NCI-H128 (cell line): ENCODE results near the gene MARCHF3.
"Not testable (repeated sequence)": the region's sequence is repeated elsewhere in the genome, so short reads cannot be mapped to it uniquely, and the experiment has no call there.

Experiments used
- DNase-seq: peaks from one replicate; lab custom pipeline; 2025; ENCODE audit not compliant: unreplicated experiment; lab: John Stamatoyannopoulos, UW

Gene MARCHF3

GRCh38 chr5:126956991-126957390 lies 73.4 kb downstream of the MARCHF3 start:
- no peak for DNase-seq

- no peak for DNase-seq
These were observed 75.4 kb downstream of the MARCHF3 start for GRCh38 chr5:126954981-126955380.

DNA sequence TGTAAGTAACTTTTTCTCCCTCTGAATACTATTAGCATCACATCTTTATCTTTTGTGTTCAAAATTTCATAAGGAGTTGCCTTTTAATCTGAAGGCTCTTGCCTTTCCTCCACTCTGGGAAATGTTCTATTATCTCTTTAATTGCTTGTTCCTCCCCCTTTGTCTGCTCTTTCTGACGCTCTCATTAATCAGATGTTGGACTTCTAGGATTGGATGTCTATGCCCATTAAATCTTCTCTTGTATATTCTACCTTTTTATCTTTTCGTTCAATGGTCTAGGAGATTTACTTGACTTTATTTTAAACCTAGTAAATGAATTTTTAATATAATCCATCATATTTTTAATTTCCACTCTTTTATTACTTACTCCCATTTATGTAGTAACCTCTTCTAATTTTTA lies 76.7 kb downstream of the MARCHF3 start:
- no peak for DNase-seq

GRCh38 chr5:126949475-126949874 lies 80.9 kb downstream of the MARCHF3 start:
- DNase-seq: no peak

- DNase-seq: no peak
These were observed 81.9 kb downstream of the MARCHF3 start for GRCh38 chr5:126948453-126948852.

DNA sequence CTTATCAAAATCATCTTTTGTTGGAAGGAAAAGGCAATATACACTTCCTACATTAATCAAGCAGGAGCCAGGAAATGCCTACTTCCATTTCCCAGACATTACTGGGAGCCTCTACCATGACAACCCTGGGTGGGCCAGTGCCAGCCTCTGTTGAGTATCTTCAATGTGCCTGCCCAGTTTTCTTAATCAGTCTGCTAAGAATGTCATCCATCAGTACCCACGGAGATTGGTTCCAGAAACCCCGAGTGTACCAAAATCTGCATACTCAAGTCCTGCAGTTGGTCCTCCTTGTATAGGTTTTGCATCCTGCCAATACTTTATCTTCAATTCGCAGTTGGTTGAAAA lies 82.4 kb downstream of the MARCHF3 start:
- DNase-seq: no peak

DNA sequence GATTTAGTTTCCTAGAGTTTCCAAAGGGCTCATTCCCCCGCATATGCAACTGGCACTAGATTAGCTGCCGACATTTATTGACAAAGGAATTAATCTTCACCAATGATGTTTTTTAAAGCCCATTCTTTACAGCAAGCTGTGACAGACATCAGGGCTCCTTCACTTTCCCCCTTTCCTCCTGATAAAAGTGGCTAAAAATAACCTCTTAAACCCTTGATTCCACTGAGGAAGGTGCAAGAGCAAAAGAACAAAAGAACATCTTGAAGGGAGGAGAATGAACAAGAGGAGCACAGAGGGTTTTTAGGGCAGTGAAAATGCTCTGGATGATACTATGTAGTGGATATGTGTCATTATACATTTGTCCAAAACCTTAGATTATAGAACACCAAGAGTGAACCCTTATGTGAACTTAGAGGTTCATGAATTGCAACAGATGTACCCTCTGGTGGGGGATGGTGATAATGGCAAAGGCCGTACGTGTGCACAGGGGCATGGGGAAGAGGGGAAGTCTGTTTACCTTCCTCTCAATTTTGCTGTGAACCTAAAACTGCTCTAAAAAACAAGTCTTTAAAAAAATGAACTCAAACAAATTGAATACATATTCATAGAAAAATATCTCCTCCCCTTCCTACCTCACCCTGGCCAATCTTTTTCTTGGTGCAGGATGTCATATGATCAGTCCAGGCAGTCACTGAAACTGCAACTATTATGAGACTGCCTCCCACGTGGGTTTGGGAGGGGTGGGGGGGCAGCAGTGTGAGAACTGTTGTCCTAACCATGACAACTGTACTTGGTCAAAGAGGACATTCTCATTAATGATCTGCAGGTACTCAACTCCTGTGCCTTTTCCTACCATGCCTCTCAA lies 83.0 kb downstream of the MARCHF3 start:
- DNase-seq: no peak

DNA sequence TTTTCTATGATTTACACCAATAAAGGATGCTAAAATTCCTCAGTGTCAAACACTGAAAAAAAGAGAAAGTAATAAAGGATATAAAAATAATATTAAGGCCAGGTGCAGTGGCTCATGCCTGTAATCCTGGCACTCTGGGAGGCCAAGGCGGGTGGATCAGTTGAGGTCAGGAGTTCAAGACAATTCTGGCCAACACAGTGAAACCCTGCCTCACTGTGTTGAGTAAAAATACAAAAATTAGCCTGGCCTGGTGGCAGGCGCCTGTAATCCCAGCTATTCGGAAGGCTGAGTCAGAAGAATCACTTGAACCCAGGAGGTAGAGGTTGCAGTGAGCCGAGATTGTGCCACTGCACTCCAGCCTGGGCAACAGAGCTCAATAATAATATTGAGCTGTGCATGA lies 87.5 kb downstream of the MARCHF3 start:
- DNase-seq: not testable (repeated sequence)

DNA sequence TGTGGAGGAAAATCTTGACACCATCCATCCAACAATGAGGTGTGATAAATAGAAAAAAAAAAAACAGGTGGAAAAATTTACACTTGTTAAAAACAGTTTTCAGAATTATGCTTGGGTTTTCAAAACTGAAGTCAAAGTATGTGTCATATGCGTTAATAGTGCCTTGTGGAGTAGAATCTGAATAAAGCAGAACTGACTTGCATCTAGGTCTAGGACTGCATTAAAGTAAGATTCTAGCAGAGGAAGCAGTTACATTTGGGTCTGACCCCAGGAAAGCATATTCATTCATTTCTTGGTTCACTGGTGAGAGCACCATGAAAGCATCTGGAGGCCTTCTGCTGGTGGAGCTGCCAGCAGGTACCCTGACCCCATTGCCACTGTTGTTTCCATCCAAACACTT lies 89.0 kb downstream of the MARCHF3 start:
- DNase-seq: no peak

DNA sequence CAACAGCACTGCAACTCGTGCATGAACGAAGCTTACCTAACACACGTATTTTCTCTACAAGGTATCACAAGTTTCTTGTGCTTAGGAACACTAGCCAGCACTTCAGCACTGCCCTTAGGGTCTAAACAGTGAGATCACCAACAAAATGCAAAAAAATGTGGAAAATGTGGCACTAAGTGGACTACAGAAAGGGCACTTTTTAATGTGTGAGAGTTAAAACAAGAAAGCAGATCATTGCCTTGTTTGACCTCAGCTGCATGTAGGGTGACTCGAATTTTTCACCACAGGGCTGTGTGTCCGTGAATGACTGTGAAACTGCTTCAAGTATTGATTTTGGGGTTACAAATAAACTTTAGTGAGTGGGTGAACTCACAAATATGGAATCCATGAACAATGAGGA lies 90.5 kb downstream of the MARCHF3 start:
- no peak for DNase-seq

DNA sequence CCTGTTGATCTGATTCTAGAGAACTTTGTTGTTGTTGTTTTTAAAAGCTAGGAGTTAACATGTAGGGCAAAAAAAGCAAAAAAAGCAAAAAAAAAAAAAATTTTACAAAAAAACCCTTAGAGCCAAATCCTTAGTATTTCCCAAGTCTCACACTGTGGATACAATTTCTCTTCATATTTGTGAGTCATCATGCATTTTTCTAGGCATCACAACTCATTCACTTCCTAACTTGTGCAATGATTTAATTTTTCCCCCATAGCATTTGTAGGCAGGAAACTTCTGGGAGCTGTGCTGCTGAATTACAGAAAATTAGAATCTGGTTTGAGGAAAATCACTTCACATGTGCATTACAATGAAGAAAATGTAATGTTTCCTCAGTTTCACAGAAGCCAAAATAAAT lies 91.9 kb downstream of the MARCHF3 start:
- no peak for DNase-seq

DNA sequence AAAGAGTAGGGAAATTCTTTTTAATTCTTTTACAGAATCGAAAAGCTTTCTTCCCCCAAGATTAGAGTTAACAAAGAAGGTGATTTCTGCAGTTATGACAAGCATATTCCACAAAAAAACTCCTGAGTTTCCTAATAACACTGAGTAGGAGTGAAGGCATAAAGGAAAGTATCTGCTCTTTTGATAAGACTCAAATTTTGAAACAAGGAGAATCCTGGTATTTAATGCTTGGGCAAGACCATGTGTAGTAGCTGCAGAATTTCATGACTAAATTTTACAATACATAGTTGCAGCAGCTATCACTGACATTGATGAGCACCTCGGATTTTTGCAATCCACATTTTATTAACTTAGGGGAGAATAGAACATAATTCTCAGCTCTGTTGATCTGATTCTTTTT lies 92.6 kb downstream of the MARCHF3 start:
- DNase-seq: no peak

DNA sequence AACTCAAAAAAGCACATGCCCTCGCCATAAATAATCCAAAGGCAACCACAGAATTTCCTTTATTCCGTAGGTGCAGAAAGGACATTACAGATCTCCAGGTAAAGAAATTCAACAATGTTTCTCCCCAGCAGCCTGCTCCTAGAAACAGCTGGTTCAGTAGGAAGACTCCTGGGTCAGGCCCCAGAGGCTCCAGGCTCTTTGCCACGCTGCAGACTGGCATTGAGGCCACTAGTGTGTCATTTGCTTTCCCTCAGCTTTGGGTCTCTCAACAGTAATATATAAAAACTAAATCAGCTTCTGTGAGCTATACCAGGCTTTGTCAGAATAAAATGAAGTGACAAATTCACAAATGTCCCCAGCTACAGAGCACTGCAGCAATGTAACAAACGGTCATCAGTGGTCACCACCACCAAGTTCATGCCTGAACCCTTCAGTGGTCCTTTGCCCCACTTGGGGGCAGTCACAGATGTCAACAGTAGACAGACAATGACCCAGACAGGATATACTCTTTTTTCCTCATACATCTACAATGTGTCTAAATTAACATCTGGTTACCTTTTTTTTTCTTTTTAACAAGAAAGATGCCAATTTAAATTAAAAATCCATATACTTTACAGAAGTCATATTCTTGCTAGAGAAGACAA lies 93.5 kb downstream of the MARCHF3 start:
- DNase-seq: no peak

DNA sequence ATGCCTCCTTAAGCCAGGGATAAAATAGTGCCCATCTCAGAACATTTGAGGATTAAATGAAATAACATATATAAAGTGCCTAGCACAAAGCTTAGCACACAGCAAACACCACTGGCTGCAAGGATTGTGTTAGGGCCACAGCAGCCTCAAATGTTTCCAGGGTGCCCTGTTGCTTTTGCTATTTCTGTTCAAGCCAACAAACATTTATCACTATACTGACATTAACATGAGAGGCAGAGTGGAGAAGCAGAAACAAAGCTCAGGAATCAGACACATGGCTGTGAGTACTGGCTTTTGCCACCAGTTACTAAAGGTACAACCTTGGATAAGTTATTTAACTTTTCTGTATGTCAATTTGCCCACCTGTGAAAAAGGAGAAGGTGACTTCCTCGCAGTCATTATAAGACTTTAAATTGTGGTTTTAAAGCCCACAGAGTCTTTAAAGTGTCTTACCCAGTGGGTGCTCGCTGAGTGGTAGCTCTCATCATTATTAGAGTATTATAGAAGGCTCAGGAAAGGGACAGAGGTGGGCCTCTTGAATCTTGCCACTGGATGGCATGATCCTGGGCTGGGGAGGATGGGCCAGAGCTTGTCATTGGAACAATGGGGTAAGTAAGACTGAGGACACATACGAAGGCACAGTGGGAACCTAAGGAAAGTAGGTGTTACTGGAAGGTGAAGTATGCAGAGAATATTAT lies 98.2 kb downstream of the MARCHF3 start:
- no peak for DNase-seq

GRCh38 chr5:126928041-126928440 lies 102.3 kb downstream of the MARCHF3 start:
- DNase-seq: no peak

- no peak for DNase-seq
These were observed 102.9 kb downstream of the MARCHF3 start for GRCh38 chr5:126927429-126927828.

- no peak for DNase-seq
These were observed 104.2 kb downstream of the MARCHF3 start for GRCh38 chr5:126926187-126926586.

GRCh38 chr5:126925482-126925881 lies 104.9 kb downstream of the MARCHF3 start:
- DNase-seq: no peak

- DNase-seq: no peak
These were observed 105.9 kb downstream of the MARCHF3 start for GRCh38 chr5:126924331-126925033.

DNA sequence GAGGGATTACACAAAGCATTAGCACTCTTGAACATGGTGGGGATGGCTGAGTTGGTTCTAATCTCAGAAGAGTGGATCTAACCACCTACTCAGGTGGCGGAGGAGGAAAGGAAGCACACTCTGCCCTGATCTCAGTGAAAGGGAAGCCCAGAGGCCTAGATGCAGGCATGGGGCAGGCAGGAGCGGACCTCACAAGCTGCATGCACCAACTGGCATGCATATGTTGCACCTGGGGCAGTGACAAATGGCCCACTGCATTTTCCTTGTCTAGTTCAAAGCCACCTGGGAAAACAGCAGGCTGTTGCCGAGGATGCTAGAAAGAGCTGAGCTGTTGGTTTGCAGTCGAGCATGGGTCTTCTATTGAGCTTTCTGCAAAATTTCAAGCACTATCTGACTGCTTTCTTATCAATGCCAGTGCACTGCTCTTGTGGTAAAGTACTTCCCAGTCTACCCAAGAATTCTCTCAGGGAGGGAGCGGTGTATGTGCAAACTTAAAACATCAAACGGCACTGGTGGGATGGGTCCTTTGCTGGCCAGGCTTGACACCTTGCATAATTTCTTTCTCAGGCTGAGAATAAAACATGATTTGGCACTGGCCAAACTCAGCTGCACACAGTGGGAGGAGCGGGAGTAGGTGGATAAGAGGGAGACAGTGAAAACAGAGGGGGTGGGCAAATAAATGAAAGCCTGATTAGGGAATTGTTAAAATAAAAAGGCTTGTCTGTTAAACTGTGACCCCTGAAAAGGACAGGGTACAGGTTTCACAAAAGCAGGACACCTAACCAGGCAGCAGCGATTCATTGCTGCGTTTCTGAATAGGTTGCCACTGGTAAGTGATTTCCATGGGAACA lies 108.9 kb downstream of the MARCHF3 start:
- no peak for DNase-seq

- DNase-seq: no peak
These were observed 110.1 kb downstream of the MARCHF3 start for GRCh38 chr5:126920291-126920690.
